OCI-LY1 (cell line): ENCODE data around the gene ARHGDIB.

Source experiments
- CTCF ChIP-seq: fragments of 200-600 bp; sonication (generic), shearing (Covaris generic); IDR thresholded peaks from 2 replicates; pipeline ENCODE4 v1.5.1; 2017; ENCODE audit warnings: mild to moderate bottlenecking, antibody characterized with exemption, low read length, moderate library complexity, mixed read lengths
- EZH2 ChIP-seq: fragments of 200-600 bp; sonication (generic), shearing (Covaris generic); IDR thresholded peaks from 2 replicates; pipeline ENCODE4 v1.8.0; 2017; ENCODE audit warnings: borderline replicate concordance, mixed run types, mild to moderate bottlenecking, antibody characterized with exemption, low read length, moderate library complexity, mixed read lengths

- TF ChIP-seq CTCF (no peak), EZH2 (no peak)
Measured at GRCh38 chr12:14905269-14906004, 56.0 kb downstream of the ARHGDIB start.
